ENCODE measurements around the gene SOHLH1.

DNA sequence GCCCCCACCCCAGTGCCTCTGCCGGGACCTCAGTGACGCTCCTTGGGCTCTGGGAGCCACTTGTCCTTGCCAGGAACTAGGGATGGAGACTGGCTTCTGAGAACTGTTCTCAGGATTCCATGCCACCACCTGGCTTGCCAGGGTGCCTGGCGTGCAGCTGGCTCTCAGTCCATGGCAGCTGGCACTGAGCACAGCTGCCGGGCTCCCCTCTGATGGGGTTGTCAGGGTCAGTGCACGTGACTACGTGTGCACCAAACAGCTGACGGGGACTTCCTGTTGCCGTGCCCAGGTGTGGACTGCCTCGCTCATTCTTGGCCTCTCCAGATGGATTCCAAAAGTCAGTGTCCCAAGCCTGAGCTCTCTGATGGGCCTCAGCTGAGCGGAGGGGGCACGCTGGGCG, 12.1 kb upstream of the SOHLH1 start:
- TF ChIP-seq, protein P1, sequence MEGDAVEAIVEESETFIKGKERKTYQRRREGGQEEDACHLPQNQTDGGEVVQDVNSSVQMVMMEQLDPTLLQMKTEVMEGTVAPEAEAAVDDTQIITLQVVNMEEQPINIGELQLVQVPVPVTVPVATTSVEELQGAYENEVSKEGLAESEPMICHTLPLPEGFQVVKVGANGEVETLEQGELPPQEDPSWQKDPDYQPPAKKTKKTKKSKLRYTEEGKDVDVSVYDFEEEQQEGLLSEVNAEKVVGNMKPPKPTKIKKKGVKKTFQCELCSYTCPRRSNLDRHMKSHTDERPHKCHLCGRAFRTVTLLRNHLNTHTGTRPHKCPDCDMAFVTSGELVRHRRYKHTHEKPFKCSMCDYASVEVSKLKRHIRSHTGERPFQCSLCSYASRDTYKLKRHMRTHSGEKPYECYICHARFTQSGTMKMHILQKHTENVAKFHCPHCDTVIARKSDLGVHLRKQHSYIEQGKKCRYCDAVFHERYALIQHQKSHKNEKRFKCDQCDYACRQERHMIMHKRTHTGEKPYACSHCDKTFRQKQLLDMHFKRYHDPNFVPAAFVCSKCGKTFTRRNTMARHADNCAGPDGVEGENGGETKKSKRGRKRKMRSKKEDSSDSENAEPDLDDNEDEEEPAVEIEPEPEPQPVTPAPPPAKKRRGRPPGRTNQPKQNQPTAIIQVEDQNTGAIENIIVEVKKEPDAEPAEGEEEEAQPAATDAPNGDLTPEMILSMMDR (IDR thresholded peaks at IDR 0.05) = no peak
- TF ChIP-seq POLR2A (IDR thresholded peaks at IDR 0.05) = no peak

Measured in tibial nerve (tissue), 3 donors.